HepG2 (cell line): Measurements from ENCODE around the gene CAPN9. TPM values are rescaled to one million over a fixed set of nuclear protein-coding genes. Genes with fewer than 3 reads are reported as not detected.

Experiments
- AGO2 ChIP-seq: fragments of 200-400 bp; formaldehyde crosslinking; optimal IDR thresholded peaks from 2 replicates; pipeline ENCODE3; 2017; ENCODE audit warnings: mild to moderate bottlenecking, low read depth, low read length, moderate library complexity
- ERF ChIP-seq: IDR thresholded peaks from 2 replicates; pipeline ENCODE4 v1.6.1; 2018; ENCODE audit warnings: missing biosample characterization, missing genetic modification reagents
- HES4 ChIP-seq: sonication (generic); formaldehyde crosslinking; IDR thresholded peaks from 2 replicates; pipeline ENCODE4 v1.9.0; 2021; ENCODE audit warnings: mild to moderate bottlenecking, missing genetic modification reagents, borderline replicate concordance
- HOXA3 ChIP-seq: sonication (generic); formaldehyde crosslinking; IDR thresholded peaks from 2 replicates; pipeline ENCODE4 v1.5.0; 2020; ENCODE audit warnings: missing genetic modification reagents
- ISL2 ChIP-seq: sonication (generic); formaldehyde crosslinking; IDR thresholded peaks from 2 replicates; pipeline ENCODE4 v1.5.0; 2020; ENCODE audit warnings: missing genetic modification reagents
- MBNL3 ChIP-seq: fragments of 250-450 bp; sonication (Bioruptor Pico); conservative IDR thresholded peaks from 2 replicates; pipeline ENCODE4 v1.8.0; 2022; ENCODE audit warnings: mild to moderate bottlenecking, inconsistent platforms
- MZF1 ChIP-seq: sonication (generic); formaldehyde crosslinking; IDR thresholded peaks from 2 replicates; pipeline ENCODE4 v1.8.1; 2023; ENCODE audit warnings: mild to moderate bottlenecking, missing genetic modification reagents, borderline replicate concordance
- NCOA2 ChIP-seq: sonication (generic); formaldehyde crosslinking; IDR thresholded peaks from 2 replicates; pipeline ENCODE4 v1.8.0; 2022; ENCODE audit warnings: inconsistent platforms
- ZMYM4 ChIP-seq: sonication (generic); formaldehyde crosslinking; IDR thresholded peaks from 2 replicates; pipeline ENCODE4 v1.8.1; 2023; ENCODE audit warnings: mild to moderate bottlenecking, missing genetic modification reagents
- ZNF30 ChIP-seq: sonication (generic); formaldehyde crosslinking; IDR thresholded peaks from 2 replicates; pipeline ENCODE4 v1.5.0; 2020; ENCODE audit warnings: mild to moderate bottlenecking, missing genetic modification reagents
- ZNF343 ChIP-seq: sonication (generic); formaldehyde crosslinking; IDR thresholded peaks from 2 replicates; pipeline ENCODE4 v1.4.0; 2020; ENCODE audit warnings: mild to moderate bottlenecking, missing genetic modification reagents
- ZNF547 ChIP-seq: sonication (generic); formaldehyde crosslinking; IDR thresholded peaks from 2 replicates; pipeline ENCODE4 v1.5.1; 2020; ENCODE audit warnings: mild to moderate bottlenecking, missing genetic modification reagents
- ZNF577 ChIP-seq: sonication (generic); formaldehyde crosslinking; IDR thresholded peaks from 2 replicates; pipeline ENCODE4 v1.4.0; 2020; ENCODE audit warnings: mild to moderate bottlenecking, low read depth, missing genetic modification reagents, borderline replicate concordance
- ZNF777 ChIP-seq: sonication (generic); formaldehyde crosslinking; IDR thresholded peaks from 2 replicates; pipeline ENCODE4 v1.4.0; 2020; ENCODE audit warnings: missing genetic modification reagents
- ZNF790 ChIP-seq: sonication (generic); formaldehyde crosslinking; IDR thresholded peaks from 2 replicates; pipeline ENCODE4 v1.8.0; 2022; ENCODE audit warnings: missing genetic modification reagents, mild to moderate bottlenecking, borderline replicate concordance
- ZNF792 ChIP-seq: IDR thresholded peaks from 2 replicates; pipeline ENCODE4 v1.6.1; 2016
- polyA plus RNA-seq, 8 experiments: library from polyadenylated mRNA; depleted of rRNA in 3 of 8; stranded (reverse) in 7 of 8; unstranded in 1 of 8; fragments of >200 nt; fragmentation: Illumina TruSeq in 4 of 8; extraction: Trizol in 4 of 8; gene quantifications; 2 replicates each; pipeline versions ENCODE4 v1.2.1 to v1.2.3, GENCODE V29; 2011 to 2016; ENCODE audit warnings: low read depth in 4 of 8, missing spikeins in 1 of 8, mixed read lengths in 1 of 8; ENCODE audit not compliant: insufficient read depth in 1 of 8
- total RNA-seq, 5 experiments: library from RNA; depleted of rRNA; stranded (reverse); fragments of >200 nt; fragmentation: Illumina TruSeq; extraction: Trizol; gene quantifications; 2 replicates each; pipeline ENCODE4 v1.2.3, GENCODE V29; 2016; ENCODE audit warnings: low read depth in 1 of 5
- TF ChIP-seq, protein P1 (sequence below): sonication (generic); formaldehyde crosslinking; IDR thresholded peaks from 2 replicates; pipeline ENCODE4 v1.5.0; 2020; ENCODE audit warnings: missing genetic modification reagents
- TF ChIP-seq, protein P2 (sequence below): sonication (generic); formaldehyde crosslinking; IDR thresholded peaks from 2 replicates; pipeline ENCODE4 v1.8.1; 2023; ENCODE audit warnings: mild to moderate bottlenecking, missing genetic modification reagents
- TF ChIP-seq, protein P3 (sequence below): sonication (generic); formaldehyde crosslinking; IDR thresholded peaks from 2 replicates; pipeline ENCODE4 v1.9.0; 2021; ENCODE audit warnings: mild to moderate bottlenecking, missing genetic modification reagents
- TF ChIP-seq, protein P4 (sequence below): sonication (generic); formaldehyde crosslinking; IDR thresholded peaks from 2 replicates; pipeline ENCODE4 v1.4.0; 2020; ENCODE audit warnings: low read depth, missing genetic modification reagents

The CAPN9 gene
- total and polyA plus RNA-seq, 2 of the 13 experiments (the other 11 are each of a cell fraction or from before 2014, with no cell fraction given) = 0.04 to 0.31 TPM

DNA sequence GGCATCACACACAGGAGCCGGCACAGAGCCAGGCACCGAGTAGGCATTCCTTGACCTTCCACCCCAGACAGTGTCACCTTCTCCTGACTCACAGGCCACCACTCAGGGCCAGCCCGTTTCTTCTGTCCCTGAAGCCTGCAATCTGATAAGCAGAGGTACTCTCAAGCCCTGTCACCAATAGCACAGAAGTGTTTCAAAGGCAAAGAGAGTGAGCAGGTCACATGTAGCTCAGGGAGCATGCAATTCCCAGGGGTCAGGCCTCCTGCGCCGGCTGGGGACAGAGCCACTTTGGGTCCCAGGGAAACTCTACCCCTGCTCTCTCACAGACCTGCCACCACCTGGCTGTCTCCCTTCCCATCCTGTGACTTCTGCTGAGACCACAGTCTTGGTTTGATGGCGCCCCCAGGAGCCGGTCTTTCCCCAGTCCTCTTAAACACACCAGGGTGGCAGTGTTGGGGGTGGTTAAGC lies 13.2 kb downstream of the CAPN9 start (continued):
- TF ChIP-seq AGO2 (no peak), ZNF577 (no peak), ZNF790 (no peak), ISL2 (CRISPR knock-in tag) (peak; percentile 37; the same call in 1 of the 2 replicates), ZNF547 (CRISPR knock-in tag) (no peak), HES4 (CRISPR knock-in tag) (no peak), ZNF777 (CRISPR knock-in tag) (no peak), NCOA2 (CRISPR knock-in tag) (no peak), ZNF792 (no peak), ZNF30 (no peak), MBNL3 (no peak), ZMYM4 (CRISPR knock-in tag) (peak; percentile 40; the same call in 1 of the 2 replicates), ZNF343 (0 out of 2 replicates have a peak, but pooled peaks have one; percentile 48), HOXA3 (CRISPR knock-in tag) (no peak), ERF (CRISPR knock-in tag) (no peak), MZF1 (CRISPR knock-in tag) (no peak)
- TF ChIP-seq, protein P1, sequence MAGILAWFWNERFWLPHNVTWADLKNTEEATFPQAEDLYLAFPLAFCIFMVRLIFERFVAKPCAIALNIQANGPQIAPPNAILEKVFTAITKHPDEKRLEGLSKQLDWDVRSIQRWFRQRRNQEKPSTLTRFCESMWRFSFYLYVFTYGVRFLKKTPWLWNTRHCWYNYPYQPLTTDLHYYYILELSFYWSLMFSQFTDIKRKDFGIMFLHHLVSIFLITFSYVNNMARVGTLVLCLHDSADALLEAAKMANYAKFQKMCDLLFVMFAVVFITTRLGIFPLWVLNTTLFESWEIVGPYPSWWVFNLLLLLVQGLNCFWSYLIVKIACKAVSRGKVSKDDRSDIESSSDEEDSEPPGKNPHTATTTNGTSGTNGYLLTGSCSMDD (CRISPR knock-in tag) = no peak
- TF ChIP-seq, protein P2, sequence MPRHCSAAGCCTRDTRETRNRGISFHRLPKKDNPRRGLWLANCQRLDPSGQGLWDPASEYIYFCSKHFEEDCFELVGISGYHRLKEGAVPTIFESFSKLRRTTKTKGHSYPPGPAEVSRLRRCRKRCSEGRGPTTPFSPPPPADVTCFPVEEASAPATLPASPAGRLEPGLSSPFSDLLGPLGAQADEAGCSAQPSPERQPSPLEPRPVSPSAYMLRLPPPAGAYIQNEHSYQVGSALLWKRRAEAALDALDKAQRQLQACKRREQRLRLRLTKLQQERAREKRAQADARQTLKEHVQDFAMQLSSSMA = no peak
- TF ChIP-seq, protein P3, sequence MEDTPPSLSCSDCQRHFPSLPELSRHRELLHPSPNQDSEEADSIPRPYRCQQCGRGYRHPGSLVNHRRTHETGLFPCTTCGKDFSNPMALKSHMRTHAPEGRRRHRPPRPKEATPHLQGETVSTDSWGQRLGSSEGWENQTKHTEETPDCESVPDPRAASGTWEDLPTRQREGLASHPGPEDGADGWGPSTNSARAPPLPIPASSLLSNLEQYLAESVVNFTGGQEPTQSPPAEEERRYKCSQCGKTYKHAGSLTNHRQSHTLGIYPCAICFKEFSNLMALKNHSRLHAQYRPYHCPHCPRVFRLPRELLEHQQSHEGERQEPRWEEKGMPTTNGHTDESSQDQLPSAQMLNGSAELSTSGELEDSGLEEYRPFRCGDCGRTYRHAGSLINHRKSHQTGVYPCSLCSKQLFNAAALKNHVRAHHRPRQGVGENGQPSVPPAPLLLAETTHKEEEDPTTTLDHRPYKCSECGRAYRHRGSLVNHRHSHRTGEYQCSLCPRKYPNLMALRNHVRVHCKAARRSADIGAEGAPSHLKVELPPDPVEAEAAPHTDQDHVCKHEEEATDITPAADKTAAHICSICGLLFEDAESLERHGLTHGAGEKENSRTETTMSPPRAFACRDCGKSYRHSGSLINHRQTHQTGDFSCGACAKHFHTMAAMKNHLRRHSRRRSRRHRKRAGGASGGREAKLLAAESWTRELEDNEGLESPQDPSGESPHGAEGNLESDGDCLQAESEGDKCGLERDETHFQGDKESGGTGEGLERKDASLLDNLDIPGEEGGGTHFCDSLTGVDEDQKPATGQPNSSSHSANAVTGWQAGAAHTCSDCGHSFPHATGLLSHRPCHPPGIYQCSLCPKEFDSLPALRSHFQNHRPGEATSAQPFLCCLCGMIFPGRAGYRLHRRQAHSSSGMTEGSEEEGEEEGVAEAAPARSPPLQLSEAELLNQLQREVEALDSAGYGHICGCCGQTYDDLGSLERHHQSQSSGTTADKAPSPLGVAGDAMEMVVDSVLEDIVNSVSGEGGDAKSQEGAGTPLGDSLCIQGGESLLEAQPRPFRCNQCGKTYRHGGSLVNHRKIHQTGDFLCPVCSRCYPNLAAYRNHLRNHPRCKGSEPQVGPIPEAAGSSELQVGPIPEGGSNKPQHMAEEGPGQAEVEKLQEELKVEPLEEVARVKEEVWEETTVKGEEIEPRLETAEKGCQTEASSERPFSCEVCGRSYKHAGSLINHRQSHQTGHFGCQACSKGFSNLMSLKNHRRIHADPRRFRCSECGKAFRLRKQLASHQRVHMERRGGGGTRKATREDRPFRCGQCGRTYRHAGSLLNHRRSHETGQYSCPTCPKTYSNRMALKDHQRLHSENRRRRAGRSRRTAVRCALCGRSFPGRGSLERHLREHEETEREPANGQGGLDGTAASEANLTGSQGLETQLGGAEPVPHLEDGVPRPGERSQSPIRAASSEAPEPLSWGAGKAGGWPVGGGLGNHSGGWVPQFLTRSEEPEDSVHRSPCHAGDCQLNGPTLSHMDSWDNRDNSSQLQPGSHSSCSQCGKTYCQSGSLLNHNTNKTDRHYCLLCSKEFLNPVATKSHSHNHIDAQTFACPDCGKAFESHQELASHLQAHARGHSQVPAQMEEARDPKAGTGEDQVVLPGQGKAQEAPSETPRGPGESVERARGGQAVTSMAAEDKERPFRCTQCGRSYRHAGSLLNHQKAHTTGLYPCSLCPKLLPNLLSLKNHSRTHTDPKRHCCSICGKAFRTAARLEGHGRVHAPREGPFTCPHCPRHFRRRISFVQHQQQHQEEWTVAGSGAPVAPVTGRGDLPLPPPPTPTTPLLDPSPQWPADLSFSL (CRISPR knock-in tag) = no peak
- TF ChIP-seq, protein P4, sequence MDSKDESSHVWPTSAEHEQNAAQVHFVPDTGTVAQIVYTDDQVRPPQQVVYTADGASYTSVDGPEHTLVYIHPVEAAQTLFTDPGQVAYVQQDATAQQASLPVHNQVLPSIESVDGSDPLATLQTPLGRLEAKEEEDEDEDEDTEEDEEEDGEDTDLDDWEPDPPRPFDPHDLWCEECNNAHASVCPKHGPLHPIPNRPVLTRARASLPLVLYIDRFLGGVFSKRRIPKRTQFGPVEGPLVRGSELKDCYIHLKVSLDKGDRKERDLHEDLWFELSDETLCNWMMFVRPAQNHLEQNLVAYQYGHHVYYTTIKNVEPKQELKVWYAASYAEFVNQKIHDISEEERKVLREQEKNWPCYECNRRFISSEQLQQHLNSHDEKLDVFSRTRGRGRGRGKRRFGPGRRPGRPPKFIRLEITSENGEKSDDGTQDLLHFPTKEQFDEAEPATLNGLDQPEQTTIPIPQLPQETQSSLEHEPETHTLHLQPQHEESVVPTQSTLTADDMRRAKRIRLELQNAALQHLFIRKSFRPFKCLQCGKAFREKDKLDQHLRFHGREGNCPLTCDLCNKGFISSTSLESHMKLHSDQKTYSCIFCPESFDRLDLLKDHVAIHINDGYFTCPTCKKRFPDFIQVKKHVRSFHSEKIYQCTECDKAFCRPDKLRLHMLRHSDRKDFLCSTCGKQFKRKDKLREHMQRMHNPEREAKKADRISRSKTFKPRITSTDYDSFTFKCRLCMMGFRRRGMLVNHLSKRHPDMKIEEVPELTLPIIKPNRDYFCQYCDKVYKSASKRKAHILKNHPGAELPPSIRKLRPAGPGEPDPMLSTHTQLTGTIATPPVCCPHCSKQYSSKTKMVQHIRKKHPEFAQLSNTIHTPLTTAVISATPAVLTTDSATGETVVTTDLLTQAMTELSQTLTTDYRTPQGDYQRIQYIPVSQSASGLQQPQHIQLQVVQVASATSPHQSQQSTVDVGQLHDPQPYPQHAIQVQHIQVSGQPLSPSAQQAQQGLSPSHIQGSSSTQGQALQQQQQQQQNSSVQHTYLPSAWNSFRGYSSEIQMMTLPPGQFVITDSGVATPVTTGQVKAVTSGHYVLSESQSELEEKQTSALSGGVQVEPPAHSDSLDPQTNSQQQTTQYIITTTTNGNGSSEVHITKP (CRISPR knock-in tag) = 0 out of 2 replicates have a peak, but pooled peaks have one; percentile 28
